ENCODE data around the gene ANKMY1.

Gene ANKMY1

GRCh38 chr2:240452462-240453256 lies 105.1 kb downstream of the ANKMY1 start:
- no peak for TF ChIP-seq CTCF (IDR thresholded peaks at IDR 0.05; ENCODE audit: insufficient read depth, low read depth, low read length, missing control alignments)
- H3K4me3 ChIP-seq (ENCODE audit: low read depth, low read length): no peak overlapping the region
- DNase-seq (ENCODE audit: low read depth): no peak

- no peak overlapping the region for H3K4me3 ChIP-seq (ENCODE audit: low read depth, low read length)
- no peak for TF ChIP-seq CTCF (IDR thresholded peaks at IDR 0.05; ENCODE audit: insufficient read depth, low read depth, low read length, missing control alignments)
- no peak for DNase-seq (ENCODE audit: low read depth)
Observed at GRCh38 chr2:240451791-240452461, 105.9 kb downstream of the ANKMY1 start.

GRCh38 chr2:240451108-240451611 lies 106.6 kb downstream of the ANKMY1 start:
- no peak overlapping the region for H3K4me3 ChIP-seq (ENCODE audit: low read depth, low read length)
- no peak for DNase-seq (ENCODE audit: low read depth)
- no peak for TF ChIP-seq CTCF (IDR thresholded peaks at IDR 0.05; ENCODE audit: insufficient read depth, low read depth, low read length, missing control alignments)

GRCh38 chr2:240450532-240451107 lies 107.2 kb downstream of the ANKMY1 start:
- no peak for DNase-seq (ENCODE audit: low read depth)
- no peak for TF ChIP-seq CTCF (IDR thresholded peaks at IDR 0.05; ENCODE audit: insufficient read depth, low read depth, low read length, missing control alignments)
- H3K4me3 ChIP-seq (ENCODE audit: low read depth, low read length): no peak overlapping the region

GRCh38 chr2:240449764-240450531 lies 107.8 kb downstream of the ANKMY1 start:
- TF ChIP-seq CTCF (IDR thresholded peaks at IDR 0.05; ENCODE audit: insufficient read depth, low read depth, low read length, missing control alignments): no peak
- no peak for DNase-seq (ENCODE audit: low read depth)
- H3K4me3 ChIP-seq (ENCODE audit: low read depth, low read length): no peak overlapping the region

DNA sequence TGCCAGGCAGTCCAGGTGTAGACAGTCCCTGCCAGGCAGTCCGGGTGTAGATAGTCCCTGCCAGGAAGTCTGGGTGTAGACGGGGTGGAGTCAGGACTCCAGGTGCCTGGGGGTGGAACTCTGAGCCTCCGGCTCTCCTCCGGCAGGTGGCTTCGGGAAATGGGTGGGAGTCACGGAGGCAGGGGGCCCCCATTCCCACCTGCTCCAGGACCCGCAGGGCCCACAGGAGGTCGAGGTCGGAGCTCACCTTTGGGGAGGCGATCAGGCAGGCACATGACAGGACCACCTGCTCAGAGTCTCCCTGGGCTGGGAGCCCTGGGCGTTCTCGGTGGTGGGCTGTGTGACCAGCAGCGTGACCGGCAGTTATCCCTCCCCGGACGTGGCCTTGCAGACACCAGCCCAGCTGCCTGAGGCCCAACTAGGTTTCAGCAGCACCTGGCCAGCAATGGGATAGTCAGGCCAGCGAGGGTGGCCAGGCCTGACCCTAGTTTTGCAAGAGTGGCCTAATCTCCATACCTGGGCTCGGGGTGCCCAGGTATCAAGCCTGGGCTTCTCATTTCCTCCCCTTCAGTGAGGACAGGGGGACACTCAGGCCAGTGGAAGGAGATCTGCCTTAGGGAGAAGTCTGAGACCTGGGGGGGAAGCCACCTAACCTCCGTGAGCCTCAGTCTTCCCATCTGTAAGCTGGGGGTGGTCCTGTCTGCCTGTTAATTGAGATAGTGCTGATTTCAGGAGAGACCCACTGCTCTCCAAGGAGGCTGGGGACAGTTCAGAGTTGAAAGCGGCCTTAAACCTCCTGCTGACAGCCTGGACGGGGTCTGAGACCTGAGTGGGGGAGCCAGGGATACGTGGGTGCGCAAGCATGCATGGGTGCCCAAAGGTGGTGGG lies 109.2 kb downstream of the ANKMY1 start:
- TF ChIP-seq CTCF (IDR thresholded peaks at IDR 0.05; ENCODE audit: insufficient read depth, low read depth, low read length, missing control alignments): no peak
- no peak overlapping the region for H3K4me3 ChIP-seq (ENCODE audit: low read depth, low read length)
- DNase-seq (ENCODE audit: low read depth): no peak
